LoVo (cell line): Measurements from ENCODE around the gene BTG1.

Experiments used
- DNase-seq: peaks from one replicate; pipeline ENCODE4 v3.0.0-alpha.2; 2016; ENCODE audit warnings: low spot score

The BTG1 gene, protein sequence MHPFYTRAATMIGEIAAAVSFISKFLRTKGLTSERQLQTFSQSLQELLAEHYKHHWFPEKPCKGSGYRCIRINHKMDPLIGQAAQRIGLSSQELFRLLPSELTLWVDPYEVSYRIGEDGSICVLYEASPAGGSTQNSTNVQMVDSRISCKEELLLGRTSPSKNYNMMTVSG

DNA sequence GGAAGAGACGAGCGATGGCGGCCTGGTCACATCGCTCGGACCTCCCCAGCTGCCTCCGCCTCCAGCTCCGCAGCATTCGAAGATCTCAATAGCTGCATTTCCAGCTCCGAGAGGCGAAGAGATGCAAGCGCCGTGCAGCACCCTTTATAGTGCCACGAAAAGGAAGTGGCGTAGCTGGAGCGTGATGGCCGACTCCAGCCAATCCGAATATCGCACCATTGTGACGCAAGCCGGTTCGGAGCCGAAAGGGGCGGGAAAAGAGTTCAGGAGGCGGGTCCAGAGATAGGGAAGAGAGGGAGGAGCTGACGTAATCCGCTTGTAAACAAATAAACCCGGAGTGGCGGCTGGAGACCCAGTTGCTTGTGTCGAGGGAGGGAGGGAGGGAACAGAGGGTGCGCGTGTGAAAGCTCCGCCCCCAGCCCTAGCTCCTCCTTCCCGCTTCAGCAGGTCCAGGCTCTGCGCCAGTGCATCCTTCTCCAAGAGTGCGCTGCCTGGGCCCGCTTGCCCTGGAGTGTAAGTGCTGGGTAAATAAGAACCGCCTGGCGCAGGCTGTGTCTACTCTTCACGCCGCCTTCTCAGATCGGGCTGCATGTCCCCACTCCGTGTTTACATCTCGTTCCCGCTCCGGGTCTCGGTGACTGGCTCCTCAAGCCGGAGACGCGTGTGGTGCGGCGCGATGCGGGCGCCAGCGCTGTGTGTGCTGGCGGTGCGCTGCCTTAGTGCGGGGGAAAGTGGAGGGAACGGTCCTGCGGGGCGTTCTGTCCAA lies at the start of gene BTG1:
BTG1 (minus strand) TSS at position 116 of the 766 bp plus-strand sequence. CDS start 311 bp downstream, outside the sequence.
- peak; percentile 100 for DNase-seq

DNA sequence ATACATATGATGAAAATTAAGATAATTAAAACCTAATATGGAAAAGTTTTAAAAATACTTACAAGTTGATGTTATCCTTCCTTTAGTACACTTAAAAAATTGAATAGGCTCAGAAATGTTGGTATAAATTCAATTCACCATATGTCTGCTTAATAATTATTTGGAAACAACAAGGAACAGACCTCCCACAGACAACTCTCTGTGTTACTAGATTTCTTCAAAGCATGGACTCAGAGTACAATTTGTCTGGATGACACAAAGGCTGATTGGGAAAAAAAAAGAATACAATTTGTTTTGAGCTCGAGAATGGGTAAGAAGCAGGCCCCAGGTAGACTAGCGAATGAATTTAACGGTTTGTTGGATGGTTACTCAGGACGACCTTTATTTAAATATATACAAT lies 48.9 kb upstream of the BTG1 start:
- DNase-seq = no peak

DNA sequence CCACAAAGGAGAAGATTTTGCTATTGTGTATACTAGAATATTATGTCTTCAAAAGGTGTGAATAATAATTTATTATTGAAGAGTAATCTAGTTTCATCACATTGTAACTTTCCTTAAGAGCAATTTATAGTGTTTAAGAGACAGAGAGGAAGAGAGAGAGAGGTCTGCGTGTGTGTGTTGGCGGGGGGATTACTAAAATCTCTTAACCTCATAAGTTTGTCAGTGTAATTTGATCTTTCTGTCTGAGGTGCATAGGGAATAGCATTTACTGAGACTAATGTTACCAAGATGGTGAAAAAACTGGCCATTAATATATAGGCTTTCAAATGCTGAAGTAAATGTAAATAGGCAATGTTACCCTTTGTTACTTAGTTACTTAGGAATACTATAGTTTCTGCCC lies 48.2 kb upstream of the BTG1 start:
- no peak for DNase-seq

DNA sequence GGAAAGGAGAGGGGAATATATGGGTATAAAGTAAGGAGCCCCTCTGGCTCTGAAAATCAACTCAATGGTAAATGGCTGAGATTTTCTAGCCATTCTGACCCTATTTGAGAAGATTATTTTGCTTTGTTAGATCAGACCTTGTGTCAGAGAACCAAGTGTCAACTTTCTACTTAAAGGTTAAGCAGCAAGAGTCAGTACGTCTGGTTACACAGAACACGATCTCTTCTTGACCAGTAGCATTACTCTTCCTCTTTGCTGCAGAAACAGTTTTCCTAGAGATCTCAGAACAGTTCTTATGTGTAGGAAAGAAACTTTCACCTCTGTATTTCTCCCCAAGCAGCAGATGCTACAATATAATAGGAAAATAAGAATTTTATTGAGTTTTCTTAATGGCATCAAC lies 47.4 kb upstream of the BTG1 start:
- no peak for DNase-seq

DNA sequence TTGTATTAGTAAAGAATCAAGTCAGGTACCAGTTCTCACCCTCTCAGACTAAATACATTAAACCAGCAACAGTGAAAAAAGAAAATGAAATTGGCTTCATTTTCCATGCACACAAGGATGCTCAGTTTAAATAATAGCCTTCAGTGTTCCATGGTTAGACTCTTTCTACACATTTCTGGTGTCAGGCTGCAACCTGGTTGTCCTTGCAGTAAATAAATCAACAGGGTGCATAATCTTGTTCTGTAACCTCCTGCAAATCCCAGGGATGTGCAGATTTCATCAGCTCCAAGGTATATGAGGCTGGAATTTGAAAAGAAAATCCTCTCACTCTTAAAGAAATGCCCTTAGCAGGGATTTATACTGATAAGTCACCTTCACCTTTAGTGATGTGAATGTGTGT lies 46.7 kb upstream of the BTG1 start:
- DNase-seq = no peak

DNA sequence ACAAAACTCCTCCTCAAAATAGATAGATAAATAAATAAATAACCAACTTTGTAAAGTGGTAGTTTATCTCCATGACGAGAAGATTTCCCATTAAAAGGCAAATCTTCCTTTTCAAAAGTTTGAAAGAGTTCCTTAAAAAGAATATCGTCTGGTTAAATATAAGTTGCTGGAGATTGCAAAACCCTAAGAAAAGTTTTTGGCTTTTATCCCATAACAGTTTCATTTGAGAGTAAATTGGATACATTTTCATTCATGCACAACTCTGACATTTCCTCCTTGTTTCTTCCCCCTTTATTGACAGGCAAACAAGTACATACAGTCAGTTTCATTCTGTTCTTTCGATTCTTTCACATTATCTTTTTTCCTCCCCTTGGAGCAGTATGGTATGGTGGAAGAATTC lies 45.4 kb upstream of the BTG1 start:
- no peak for DNase-seq

DNA sequence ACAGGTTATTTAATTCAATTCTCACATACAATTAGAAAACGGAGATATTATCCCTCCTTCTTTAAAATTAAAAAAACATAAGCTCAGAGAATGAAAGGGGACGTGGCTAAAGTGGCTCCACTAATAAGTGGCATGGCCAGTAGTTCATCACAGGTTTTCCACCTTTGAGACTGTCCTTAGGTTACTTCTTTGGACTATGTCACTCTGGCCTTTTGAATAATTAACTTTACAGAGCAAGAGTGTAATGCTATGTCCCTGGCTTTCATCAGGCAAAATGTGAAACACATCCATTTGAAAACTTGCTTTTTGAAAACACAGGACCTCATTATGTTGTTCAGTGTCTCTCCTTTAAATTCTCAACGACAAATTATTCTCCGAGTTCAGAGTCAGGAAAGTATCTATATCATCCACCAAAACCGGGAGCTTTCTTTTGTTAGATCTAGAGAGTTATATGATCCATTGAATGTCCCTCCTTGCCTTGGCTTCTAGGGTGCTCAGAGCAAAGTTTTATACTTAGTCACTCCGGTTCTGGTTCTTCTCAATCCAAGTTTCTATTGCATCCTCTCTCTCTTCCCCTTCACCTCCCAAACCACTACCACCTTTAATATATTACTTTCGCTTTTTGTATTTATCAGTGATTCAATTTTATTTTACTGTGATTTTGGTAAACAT lies 43.0 kb upstream of the BTG1 start:
- DNase-seq = no peak

DNA sequence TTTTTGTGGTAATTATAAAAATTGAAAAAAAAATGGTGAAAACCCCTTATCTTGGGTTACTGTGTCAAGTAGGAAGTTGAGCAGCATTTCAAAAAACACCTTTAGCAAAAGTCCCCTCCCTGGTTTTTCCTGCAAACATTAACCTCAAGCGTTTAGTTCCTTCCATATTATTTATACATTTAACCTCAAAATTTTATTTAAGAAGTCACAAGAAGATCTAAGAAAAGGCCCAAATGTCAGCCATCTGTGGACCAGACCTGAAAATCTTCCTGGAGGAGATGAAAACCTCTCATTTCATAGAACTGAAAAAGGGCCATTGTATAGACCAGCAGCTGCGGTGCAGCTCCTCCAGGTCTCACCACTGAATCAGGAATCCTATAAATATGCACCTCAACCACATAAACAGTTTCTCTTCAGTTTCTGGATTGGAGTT lies 40.4 kb upstream of the BTG1 start:
- no peak for DNase-seq

DNA sequence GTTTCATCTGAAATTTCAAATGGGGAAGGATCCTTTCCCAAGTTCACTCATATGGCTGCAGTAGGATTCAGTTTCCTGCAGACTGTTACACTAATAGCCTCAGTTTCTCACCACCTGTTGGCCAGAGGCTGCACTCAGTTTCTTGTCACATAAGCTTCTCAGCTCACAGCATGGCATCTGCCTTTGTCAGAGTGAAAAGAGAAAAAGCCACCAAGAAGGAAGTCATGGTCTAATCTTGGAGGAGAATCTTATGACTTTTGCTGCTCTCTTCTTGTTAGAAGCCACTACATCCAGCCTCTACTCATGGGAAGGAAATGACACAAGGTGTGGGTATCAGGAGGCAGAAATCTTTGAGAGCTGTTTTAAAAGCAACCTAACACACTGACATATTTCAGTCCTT lies 39.4 kb upstream of the BTG1 start:
- DNase-seq = no peak

DNA sequence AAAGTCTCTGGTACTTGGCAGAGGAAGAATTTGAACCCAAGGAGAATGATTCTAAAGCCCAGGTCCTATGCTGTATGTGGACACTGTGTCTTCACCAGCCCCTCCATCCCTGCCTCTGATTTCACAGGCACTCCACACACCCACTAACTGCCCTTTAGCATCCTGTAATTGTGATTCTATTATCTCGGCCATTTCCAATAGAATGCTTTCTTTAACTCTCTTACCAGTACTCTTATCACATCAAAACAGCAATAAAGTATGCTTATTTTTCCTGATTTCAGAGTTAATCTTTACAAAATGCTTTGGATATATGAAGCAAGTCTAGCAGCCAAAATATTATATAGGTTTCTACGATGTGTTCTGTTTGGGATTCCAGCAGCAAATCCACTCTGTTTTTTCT lies 37.9 kb upstream of the BTG1 start:
- no peak for DNase-seq

DNA sequence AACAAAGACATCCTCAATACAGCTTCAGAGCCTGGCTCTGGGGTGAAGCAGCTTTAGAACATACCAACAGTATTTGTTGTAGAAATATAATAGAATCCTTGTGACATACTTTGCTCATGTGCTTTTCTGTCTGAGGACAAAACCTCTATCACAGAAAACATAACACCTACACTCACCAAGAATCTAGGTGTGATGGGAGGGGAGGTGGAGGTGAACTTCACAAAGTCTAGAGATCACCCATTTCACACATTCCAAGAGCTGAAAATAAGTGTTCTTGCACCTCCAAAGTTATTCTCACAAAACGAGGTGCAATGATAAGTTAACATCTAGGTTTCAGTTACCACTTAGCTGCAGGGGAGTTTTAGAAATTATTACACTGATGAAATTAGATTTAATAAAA lies 32.7 kb upstream of the BTG1 start:
- no peak for DNase-seq

DNA sequence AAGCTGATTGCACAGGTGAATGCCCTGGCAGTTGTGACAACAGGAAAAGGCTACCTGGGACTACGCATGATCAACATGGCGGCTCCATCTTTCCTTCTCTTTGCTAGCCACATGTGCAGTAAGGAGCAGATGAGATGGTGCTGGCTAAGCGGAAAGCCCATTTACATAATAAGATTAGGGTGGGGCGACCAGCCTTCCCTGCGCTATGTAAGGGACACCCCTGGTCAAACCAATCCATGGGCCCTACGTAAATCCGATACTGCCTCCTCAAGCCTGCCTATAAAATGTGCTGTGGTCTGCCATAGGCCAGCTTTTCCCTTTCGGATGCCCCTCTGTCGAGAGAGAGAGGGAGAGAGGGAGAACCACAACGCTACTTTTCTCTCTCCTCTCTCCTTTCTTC lies 31.0 kb upstream of the BTG1 start:
- DNase-seq = no peak

DNA sequence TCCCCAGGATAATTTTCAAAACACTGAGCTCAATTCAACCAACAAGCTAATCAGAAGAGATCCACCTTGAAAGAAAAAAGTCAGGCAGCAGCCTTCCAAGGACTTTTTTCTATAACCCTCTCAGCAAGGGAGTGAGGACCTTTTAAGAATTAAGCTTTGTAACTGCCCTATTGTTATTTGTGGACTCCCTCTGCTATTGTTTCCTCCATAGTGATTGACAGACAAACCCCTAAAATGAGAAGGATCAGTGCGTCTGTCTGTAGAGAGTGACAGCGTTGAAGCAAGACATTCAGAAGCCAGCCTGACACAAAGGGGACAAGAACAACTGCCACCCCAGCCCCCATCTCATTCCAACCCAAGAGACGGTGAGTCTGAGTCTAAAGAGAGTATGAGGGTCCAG lies 30.3 kb upstream of the BTG1 start:
- no peak for DNase-seq

DNA sequence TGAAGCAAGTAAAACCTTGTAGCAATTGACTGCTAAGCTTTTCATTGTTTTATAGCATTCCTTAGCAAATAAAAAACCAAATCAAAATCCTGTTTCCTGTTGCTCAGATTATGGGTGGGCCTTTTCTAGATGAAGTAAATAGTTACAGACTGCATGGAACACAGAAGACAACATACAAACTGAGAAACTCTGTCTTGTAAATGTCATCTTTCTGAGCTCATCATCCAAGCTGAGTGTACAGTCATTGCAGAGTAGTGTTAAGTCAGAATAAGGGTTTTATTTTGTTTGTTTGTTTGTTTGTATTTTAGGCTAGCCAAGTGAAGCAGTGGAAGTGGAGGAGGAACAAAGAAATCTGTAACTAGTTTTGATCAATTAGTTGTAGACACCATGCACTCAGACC lies 24.4 kb upstream of the BTG1 start:
- DNase-seq = no peak

DNA sequence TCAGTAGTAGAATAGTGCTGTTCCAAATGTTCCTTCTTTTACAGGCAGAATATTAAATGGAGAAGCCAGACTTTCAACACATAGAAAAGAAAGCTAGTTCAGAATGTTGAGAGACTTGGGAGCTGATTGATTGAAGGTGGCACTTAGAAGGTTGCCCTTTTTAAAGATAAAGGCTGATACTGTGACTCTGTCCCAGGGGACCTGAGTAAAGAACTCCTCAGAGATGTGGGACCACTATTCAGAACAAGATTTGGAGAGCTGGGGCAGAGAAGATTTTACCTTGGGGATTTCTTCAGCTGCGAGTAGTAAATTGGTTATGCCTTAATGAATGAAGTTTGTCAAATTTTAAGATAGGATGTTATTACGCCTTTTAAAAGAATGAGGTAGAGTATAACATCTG lies 21.4 kb upstream of the BTG1 start:
- no peak for DNase-seq

DNA sequence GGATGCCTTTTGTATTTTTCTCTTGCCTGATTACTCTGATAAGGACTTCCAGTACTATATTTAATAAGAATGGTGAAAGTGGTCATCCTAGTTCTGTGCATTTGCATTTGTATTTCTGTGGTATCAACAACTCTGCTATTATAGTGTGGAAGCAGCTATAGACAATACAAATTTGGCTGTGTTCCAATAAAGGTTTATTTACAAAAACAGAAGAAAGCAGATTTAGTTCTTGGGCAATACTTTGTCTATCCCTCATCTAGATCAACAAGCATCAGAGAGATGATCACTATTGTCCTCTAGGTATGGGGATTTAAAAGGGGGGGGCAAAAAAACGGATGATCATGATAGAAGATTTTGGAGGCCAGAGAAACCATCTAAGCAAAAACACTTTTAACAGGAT lies 19.1 kb upstream of the BTG1 start:
- no peak for DNase-seq

DNA sequence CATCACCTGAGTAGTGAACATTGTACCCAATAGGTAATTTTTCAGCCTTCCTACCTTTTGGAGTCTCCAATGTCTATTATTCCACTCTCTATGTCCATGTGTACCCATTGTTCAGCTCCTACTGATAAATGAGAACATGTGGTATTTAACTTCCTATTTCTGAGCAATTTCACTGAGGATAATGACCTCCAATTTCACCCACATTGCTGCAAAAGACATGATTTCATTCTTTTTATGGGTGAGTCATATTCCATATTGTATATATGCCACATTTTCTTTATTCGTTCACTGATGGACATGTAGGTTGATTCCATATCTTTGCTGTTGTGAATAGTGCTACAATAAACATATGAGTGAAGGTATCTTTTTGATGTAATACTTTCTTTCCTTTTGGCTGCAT lies 16.4 kb upstream of the BTG1 start:
- DNase-seq = no peak

DNA sequence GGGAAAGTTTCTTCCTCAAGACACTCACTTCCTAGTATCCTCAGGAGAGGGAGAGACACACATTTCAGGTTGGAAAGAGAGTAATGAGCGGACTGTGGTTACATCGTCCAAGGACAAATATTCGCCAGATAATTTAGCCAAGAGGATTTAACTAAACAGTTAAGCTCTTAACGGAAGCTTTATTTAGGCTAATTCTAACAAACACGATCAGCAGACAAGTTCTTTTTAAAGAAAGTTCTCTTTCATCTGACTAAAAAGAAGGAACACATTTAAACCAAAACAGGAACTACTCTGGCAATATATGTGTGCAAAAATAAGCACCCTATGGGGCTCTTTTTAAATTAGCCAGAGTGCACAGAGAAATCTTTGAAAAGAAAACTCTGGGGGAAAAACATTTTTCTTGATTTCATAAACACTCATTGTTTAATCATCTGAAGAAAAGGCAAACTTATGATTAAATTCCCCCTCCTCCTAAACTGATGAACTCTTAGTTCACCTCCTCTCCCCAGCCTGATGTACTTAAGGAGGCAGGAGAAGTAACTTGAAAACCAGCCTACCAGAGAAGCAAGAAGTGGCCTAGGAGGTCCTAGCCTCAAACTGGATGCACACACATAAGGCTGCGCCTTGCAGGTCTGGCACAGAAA lies 13.3 kb upstream of the BTG1 start:
- DNase-seq = no peak

DNA sequence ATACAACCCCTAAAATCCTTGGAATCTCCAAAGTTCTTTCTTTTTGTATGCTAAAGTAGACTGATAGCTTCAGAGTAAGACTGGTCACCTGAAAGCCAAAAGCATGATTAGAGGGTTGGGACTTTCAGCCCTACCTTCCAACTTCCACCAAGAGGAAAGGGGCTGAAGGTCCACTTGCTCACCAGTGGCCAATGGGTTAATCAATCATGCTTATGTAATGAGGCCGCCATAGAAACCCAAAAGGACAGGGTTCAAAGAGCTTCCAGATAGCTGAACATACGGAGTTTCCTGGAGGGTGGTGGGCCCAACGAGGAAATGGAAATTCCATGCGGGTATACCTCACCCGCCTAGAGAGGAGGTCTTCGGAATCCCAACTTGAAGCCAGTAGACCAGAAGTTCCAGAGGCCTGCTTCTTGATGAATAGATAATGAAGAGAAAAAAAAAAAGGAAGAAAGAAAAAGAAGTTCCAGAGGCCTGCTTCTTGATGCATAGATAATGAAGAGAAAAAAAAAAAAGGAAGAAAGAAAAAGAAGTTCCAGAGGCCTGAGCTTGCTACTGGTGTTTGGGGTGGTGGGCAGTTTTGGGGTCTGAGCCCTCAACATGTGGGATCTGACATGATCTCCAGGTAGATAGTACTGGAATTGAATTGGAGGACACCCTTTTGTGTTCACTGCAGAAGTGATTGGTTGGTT lies 11.2 kb upstream of the BTG1 start:
- DNase-seq = no peak

DNA sequence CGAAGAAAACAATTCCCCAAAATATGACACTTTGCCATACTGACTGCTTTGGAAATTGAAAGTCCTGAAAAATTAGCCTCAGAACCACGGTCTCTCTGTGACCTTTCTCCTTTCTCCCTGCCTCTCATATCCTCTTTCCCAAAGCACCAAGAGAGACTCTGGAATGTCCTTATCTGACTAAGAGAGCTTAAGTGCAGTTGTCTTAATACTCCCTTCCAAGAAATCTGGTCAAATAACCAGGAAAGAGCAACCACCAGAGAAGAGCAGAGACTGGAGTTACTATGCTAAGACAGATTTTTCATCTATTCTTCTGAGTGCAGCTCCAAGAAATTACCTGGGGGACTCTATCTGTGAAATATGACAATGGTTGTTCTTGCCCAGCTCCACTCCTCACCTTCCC lies 10.5 kb upstream of the BTG1 start:
- no peak for DNase-seq

DNA sequence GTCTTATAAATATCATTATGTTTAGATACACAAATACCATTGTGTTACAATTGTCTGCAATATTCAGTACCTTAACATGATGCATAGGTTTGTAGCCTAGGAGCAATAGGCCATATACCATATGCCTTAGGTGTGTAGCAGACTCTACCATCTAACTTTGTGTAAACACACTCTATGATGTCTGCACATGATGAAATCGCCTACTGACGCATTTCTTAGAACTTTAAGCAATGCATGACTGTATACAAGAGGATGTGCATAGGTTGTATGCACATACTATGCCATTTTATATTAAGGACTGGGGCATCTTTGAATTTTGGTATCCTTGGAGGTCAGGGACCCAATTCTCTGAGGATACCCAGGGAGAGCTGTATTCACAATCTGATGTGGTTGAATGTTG lies 10.1 kb upstream of the BTG1 start:
- DNase-seq = no peak

DNA sequence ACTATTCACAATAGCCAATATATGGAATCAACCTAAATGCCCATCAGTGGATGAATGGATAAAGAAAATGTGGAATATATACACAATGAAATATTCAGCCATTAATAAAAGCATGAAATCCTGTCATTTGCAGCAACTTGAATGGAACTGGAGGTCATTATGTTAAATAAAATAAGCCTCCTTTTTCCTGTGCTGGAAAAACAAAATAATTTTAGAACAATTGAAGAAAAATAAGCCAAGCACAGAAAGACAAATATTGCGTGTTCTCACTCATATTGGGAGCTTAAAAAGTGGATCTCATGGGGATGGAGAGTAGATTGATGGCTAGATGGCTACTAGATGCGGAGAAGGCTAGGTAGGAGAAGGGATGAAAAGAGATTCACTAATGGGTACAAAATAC lies 6.3 kb upstream of the BTG1 start:
- no peak for DNase-seq
